Urinary bladder (tissue), 4 donors: ENCODE data around the gene TRAF7. TPM values are rescaled to one million over a fixed set of nuclear protein-coding genes. Genes with fewer than 3 reads are reported as not detected.

Experiments used
- DNase-seq: peaks from one replicate; pipeline ENCODE4 v3.0.0-alpha.2; 2015; ENCODE audit errors: extremely low spot score
- H3K27ac ChIP-seq: one replicate; pipeline ENCODE4 v1.5.1; 2013; ENCODE audit warnings: low read depth, mild to moderate bottlenecking, moderate library complexity
- H3K36me3 ChIP-seq: one replicate; pipeline ENCODE4 v1.6.1; 2013; ENCODE audit warnings: mild to moderate bottlenecking, moderate library complexity; ENCODE audit not compliant: insufficient read depth
- H3K4me1 ChIP-seq: one replicate; pipeline ENCODE4 v1.6.1; 2013; ENCODE audit warnings: mild to moderate bottlenecking, moderate library complexity; ENCODE audit not compliant: insufficient read depth
- H3K4me3 ChIP-seq: one replicate; pipeline ENCODE4 v1.5.1; 2013; ENCODE audit warnings: low read depth, low read length
- WGBS: extraction: QIAGEN DNeasy Blood & Tissue Kit; methylation state at CpG from one replicate; pipeline ENCODE4 v1.1.7; 2013; 5-methylcytosine and 5-hydroxymethylcytosine counted together
- polyA plus RNA-seq: library from polyadenylated mRNA; stranded (reverse); fragments of 200-250 nt; gene quantifications from one replicate; pipeline ENCODE4 v1.2.3, GENCODE V29; 2013
- total RNA-seq: library from RNA; depleted of rRNA; stranded (reverse); fragments of >200 nt; gene quantifications from one replicate; pipeline ENCODE4 v1.2.3, GENCODE V29; 2014
- donor health status: healthy with polysubstance abuse.
- donor health status: healthy.

TRAF7 gene
- total and polyA plus RNA-seq, 2 donors = 21.9 to 57.0 TPM

DNA sequence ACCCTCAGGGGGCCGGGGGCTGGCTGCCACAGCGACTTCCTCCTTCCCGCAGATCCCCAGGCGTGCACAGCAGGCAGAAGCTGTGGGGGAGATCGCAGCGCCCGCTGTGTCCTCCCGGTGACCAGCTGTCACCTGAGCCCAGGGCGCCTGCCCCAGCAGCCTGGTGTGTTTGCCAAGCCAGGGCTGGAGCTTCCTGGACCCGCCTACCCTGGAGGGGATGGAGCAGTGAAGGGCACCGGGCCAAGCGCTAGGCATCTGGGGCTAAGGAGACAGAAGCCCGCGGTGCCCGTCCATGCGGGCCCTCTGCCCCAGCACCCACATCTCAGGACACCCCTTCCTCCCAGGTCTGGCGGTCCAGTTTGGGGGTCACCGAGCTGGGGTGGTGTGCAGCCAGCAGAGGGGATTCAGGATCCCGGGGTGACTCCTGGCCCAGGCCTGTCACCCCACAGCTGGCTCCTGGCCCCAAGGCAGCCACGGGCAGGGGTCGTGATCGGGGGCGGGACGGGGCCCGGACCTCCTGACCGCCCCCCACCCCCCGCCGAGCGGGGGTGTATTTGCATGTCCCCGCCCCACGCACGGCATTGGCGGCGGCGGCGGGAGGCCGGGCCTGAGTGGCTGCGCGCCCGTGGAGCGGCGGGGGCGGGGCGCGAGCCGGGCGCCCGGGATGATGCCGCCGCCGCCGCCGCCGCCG, 7.5 kb upstream of the TRAF7 start, which contains the start of gene RAB26:
RAB26 (plus strand) TSS at position 645 of the 691 bp plus-strand sequence. CDS start 159 bp downstream, outside the sequence.
- DNase-seq = no peak
- WGBS = 4% methylated on average over 55 of the region's 55 CpGs
- Histone ChIP-seq H3K4me1 (peaks cover 1% of the 10 kb centered on the region), H3K4me3 (peak within 1 kb of the TSS; percentile 40), H3K36me3 (no peaks in the 10 kb centered on the region), H3K27ac (peak within 1 kb of the TSS; percentile 80)

DNA sequence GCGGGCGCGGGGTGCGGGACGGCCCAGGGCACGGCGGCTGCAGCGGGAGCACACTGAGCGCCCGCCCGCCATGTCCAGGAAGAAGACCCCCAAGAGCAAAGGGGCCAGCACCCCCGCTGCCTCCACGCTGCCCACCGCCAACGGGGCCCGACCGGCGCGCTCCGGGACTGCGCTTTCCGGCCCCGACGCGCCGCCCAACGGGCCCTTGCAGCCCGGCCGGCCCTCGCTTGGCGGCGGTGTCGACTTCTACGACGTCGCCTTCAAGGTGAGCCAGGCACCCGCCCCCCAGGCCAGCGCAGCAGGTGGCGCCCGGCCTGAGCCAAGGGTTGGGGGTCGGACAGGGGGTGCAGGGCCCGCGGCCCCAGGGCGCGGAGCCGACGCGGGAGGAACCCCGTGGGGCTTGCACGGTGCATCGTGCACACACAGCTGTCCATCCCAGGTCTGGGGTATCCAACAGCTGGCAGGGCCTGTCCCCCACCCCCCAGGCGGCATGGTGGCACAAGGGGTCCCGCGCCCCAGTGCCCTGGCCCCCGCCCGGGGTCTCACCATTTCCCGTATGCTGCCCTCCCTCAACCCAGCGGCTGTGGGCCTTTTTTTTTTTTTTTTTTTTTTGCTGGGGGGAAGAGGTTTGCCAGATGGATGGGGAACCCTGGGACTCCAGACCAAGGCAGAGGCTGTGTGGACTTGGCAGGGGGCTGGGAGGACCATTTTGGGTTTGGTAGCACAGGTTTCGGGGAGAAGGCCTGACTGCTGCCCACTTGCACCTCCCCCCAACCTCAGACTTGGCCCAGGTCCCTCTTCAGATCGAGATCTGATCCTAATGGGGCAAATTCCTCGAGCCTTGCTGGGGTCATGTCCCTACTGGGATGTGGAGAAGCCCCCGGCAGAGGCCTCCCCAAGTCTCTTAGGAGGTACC, 6.6 kb upstream of the TRAF7 start:
- Histone ChIP-seq H3K4me3 (peak overlapping the region; percentile 40), H3K4me1 (peaks cover 1% of the 10 kb centered on the region), H3K27ac (no peak overlapping the region), H3K36me3 (no peaks in the 10 kb centered on the region)
- 3% methylated on average over 62 of the region's 62 CpGs for WGBS
- DNase-seq = no peak

DNA sequence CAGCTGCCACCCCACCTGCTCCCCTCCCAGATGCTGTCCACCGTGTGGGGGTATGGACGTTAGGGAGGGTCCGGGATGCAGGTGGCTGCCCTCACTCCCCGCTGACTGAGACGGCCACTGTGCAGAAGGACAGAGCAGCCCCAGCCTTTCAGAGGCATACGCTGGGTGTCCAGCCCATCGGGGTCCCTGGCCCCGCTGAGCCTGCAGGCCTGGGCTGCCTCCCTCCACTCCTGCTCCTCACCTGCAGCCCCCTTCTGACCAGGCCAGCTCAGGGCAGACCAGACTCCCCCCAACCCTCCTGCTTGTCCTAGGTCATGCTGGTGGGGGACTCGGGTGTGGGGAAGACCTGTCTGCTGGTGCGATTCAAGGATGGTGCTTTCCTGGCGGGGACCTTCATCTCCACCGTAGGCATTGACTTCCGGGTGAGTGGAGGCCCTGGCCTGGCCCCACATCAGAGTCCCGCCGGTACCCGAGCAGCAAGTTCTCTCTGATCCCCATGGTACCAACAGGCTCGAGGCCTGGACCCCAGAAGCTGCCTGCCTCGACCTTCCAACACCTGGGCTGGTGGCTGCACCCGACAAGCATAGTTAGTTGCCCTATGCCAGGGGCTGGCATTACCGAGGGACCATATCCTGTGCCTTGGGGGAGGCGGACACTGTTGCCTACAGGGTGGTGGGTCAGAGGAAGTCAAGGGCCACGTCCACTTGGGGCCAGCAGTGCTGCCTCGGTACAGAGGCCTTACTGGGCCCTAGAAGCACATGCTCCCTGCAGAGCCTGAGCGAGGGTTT, 5.8 kb upstream of the TRAF7 start:
- WGBS = 58% methylated on average over 24 of the region's 24 CpGs

GRCh38 chr16:2150418-2151187, 5.0 kb upstream of the TRAF7 start:
- no peak for DNase-seq
- Histone ChIP-seq H3K27ac (no peak overlapping the region), H3K4me3 (no peak overlapping the region), H3K36me3 (no peaks in the 10 kb centered on the region), H3K4me1 (peaks cover 1% of the 10 kb centered on the region)
- WGBS = 46% methylated on average over 18 of the region's 18 CpGs

More for the DNA sequence above, 5.8 kb upstream of the TRAF7 start:
- no peak for DNase-seq
- H3K4me3 ChIP-seq = no peak overlapping the region
- H3K27ac ChIP-seq = no peak overlapping the region
- peaks cover 1% of the 10 kb centered on the region for H3K4me1 ChIP-seq
- no peaks in the 10 kb centered on the region for H3K36me3 ChIP-seq

GRCh38 chr16:2151188-2152091, 4.1 kb upstream of the TRAF7 start:
- H3K27ac ChIP-seq = no peak overlapping the region
- no peak overlapping the region for H3K4me3 ChIP-seq
- H3K36me3 ChIP-seq = no peaks in the 10 kb centered on the region
- no peak for DNase-seq
- peaks cover 1% of the 10 kb centered on the region for H3K4me1 ChIP-seq
- WGBS = 73% methylated on average over 13 of the region's 13 CpGs

DNA sequence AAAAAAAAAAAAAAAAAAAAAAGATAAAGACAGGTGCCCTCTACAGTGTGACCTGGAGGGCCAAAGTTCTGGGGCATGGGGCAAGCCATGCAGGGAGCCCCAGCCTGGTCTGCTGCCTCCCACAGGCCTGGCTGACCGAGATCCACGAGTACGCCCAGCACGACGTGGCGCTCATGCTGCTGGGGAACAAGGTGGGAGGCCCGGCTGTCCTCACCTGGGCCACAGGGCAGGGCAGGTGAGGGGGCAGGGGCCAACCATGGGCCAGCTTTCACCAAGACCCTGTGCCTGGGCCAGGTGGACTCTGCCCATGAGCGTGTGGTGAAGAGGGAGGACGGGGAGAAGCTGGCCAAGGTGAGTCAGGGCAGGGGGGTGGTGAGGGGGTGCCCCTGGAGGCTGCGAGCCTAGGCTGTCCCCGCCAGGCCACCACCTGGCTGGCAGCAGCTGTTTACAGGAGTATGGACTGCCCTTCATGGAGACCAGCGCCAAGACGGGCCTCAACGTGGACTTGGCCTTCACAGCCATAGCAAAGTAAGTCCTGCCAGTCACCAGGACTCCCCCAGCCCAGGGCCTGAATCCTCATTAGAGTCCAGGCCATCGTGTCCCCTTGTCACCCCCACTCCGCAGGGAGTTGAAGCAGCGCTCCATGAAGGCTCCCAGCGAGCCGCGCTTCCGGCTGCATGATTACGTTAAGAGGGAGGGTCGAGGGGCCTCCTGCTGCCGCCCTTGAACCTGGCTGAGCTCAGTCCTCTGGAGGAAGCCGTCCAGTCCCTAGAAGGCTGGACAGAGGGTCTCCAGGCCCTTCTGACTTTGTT, 2.7 kb upstream of the TRAF7 start:
- DNase-seq = no peak
- Histone ChIP-seq H3K4me3 (peak overlapping the region; percentile 16), H3K27ac (no peak overlapping the region), H3K36me3 (no peaks in the 10 kb centered on the region), H3K4me1 (peaks cover 7% of the 10 kb centered on the region)
- WGBS = 30% methylated on average over 25 of the region's 25 CpGs

- peak overlapping the region; percentile 33 for H3K27ac ChIP-seq
- peaks cover 7% of the 10 kb centered on the region for H3K4me1 ChIP-seq
- H3K36me3 ChIP-seq = no peaks in the 10 kb centered on the region
- 3% methylated on average over 23 of the region's 23 CpGs for WGBS
- H3K4me3 ChIP-seq = peak overlapping the region; percentile 56
- DNase-seq = no peak
These were observed 970 bp upstream of the TRAF7 start for GRCh38 chr16:2154533-2155090.

GRCh38 chr16:2155977-2156848, 631 bp downstream of the TRAF7 start:
- H3K4me3 ChIP-seq = peak overlapping the region; percentile 63
- peaks cover 7% of the 10 kb centered on the region for H3K4me1 ChIP-seq
- DNase-seq = no peak
- no peaks in the 10 kb centered on the region for H3K36me3 ChIP-seq
- no peak overlapping the region for H3K27ac ChIP-seq
- 4% methylated on average over 44 of the region's 47 CpGs for WGBS

- Histone ChIP-seq H3K27ac (no peak overlapping the region), H3K4me1 (peaks cover 7% of the 10 kb centered on the region), H3K4me3 (no peak overlapping the region), H3K36me3 (no peaks in the 10 kb centered on the region)
- no peak for DNase-seq
- 55% methylated on average over 5 of the region's 5 CpGs for WGBS
These were observed 1.3 kb downstream of the TRAF7 start for GRCh38 chr16:2156849-2157224.

- no peak overlapping the region for H3K27ac ChIP-seq
- peaks cover 7% of the 10 kb centered on the region for H3K4me1 ChIP-seq
- no peaks in the 10 kb centered on the region for H3K36me3 ChIP-seq
- H3K4me3 ChIP-seq = no peak overlapping the region
- 82% methylated on average over 27 of the region's 27 CpGs for WGBS
- DNase-seq = no peak
These were observed 2.1 kb downstream of the TRAF7 start for GRCh38 chr16:2157480-2158261.
